ENCODE measurements around the gene FRMD7.
"Not testable (repeated sequence)": the region's sequence is repeated elsewhere in the genome, so short reads cannot be mapped to it uniquely, and the experiment has no call there.

Gene FRMD7

DNA sequence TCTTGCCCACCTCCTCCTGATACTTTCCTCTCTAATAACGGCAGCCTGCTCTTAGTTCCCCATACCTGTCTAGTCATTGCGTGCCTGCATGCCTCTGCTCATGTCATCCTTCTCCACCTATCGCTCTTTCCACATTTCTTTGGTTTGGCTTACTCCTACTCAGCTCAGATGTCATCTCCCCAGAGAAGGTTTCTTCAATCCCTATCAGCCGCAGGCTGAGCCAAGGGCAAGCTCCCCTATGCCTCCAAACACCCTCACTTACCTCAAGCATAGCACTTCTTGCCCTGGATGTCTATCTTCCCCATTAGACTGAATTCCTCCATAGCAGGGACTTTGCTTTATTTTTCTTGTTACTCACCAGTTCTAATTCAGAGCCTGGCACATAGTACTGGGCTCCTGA lies 26.6 kb downstream of the FRMD7 start:
- TF ChIP-seq, protein P1, sequence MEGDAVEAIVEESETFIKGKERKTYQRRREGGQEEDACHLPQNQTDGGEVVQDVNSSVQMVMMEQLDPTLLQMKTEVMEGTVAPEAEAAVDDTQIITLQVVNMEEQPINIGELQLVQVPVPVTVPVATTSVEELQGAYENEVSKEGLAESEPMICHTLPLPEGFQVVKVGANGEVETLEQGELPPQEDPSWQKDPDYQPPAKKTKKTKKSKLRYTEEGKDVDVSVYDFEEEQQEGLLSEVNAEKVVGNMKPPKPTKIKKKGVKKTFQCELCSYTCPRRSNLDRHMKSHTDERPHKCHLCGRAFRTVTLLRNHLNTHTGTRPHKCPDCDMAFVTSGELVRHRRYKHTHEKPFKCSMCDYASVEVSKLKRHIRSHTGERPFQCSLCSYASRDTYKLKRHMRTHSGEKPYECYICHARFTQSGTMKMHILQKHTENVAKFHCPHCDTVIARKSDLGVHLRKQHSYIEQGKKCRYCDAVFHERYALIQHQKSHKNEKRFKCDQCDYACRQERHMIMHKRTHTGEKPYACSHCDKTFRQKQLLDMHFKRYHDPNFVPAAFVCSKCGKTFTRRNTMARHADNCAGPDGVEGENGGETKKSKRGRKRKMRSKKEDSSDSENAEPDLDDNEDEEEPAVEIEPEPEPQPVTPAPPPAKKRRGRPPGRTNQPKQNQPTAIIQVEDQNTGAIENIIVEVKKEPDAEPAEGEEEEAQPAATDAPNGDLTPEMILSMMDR (conservative IDR thresholded peaks at IDR 0.05; ENCODE audit: control insufficient read depth, insufficient read depth, low read depth, low read length), result no peak
- no peak for DNase-seq (ENCODE audit: low read depth)

DNA sequence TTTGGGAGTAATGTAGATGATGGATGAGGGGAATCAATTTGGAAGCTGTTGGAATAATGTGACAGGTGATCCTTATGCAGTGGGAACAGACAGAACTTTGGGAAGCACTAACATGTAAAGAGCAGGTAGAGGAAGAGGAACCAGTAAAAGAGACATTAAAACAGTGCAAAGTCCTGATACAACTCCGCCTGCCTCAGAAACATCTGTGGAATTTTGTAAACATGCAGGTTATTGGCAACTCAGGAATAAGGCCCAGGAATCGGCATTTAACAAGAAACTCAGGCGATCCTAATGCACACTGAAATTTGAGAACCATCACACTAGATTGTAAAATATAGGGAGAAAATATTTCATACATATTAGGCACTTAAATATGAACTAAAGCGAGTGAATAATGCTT lies 29.1 kb downstream of the FRMD7 start:
- not testable (repeated sequence) for H3K4me3 ChIP-seq (ENCODE audit: control insufficient read depth, low read depth, low read length); DNase-seq (ENCODE audit: low read depth)

More for the DNA sequence above, 26.6 kb downstream of the FRMD7 start:
- no peak overlapping the region for H3K4me3 ChIP-seq (ENCODE audit: control insufficient read depth, low read depth, low read length)

DNA sequence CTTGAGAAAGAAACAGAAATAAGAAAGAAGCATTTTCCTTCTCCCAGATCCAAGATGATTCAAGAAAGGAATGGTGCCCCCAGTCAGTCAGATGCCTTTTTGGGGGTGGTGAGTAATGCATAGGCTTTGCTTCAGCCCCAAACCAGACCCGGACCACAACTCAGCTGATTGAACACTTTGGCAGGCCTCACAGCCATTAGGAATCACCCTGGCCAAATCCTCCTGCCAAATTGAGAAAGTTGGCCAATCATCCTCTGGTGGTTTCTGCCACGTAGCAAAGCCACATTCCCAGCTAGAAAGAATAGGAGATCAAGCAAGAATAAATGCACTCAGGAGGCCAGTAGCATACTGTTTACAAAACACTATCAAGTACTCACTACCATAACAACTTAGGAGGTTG lies 33.7 kb downstream of the FRMD7 start:
- H3K4me3 ChIP-seq (ENCODE audit: control insufficient read depth, low read depth, low read length), result no peak overlapping the region
- TF ChIP-seq, protein P1 (conservative IDR thresholded peaks at IDR 0.05; ENCODE audit: control insufficient read depth, insufficient read depth, low read depth, low read length), result no peak
- peak; percentile 67 for DNase-seq (ENCODE audit: low read depth)

DNA sequence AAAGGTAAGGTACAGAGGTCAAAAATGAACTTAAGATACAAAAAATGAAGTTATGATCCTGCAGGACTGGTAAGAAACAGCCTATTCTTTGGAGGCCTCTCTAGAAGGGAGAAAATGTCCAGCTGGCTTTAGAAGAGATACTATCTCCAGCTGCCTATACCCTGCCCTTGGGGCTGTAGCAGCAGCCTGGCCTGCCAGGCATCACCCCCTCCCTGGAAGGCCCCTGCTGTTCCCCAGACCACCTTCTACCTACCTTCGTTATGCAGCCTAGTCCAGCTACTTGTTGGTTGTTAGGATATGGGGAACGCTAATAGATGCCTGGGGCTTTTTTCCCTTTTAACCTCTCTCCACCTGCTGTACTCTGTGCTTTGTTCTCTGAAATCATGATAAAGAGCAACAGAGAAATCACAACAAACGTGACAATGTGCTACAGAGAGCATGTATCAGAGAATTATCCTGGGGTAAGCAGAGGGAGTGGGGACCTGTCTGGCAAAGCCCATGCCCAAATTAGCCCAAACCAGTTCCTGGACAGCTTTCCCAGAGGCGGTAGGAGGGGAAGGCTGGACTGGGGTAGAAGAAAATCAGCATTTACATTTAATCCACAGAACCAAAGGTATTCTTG lies 34.5 kb downstream of the FRMD7 start:
- TF ChIP-seq, protein P1 (conservative IDR thresholded peaks at IDR 0.05; ENCODE audit: control insufficient read depth, insufficient read depth, low read depth, low read length), result no peak
- no peak for DNase-seq (ENCODE audit: low read depth)
- no peak overlapping the region for H3K4me3 ChIP-seq (ENCODE audit: control insufficient read depth, low read depth, low read length)

DNA sequence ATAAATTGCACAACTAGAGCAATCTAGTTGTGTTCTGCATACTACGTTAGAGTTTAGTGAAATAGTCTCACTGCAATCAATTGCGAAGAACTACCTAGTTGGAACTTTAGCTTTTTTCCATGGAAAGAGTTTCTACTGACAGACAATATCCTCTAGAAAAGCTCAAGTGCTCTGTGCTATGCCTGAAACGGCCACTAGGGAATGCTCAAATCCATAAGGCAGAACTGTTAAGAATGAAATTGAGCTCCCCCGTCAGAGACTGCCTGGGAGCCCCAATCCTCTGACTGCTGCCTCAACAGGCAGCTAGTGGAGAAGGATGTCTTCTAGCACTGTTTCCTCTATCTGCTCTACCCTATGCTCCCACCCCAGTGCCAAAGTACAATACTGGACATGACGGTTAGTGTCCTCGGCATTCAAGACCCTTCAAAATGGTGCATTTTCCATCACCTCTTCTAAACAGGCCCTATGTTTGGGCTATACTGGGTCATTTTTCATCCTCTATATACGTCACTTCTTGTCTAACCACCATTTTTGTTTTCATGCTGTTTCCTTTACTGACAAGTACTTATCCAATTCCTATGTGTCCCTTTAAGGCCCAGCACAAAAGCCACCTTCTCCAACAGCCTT lies 35.3 kb downstream of the FRMD7 start:
- TF ChIP-seq, protein P1 (conservative IDR thresholded peaks at IDR 0.05; ENCODE audit: control insufficient read depth, insufficient read depth, low read depth, low read length), result peak; percentile 86
- H3K4me3 ChIP-seq (ENCODE audit: control insufficient read depth, low read depth, low read length), result no peak overlapping the region
- peak; percentile 75 for DNase-seq (ENCODE audit: low read depth)

DNA sequence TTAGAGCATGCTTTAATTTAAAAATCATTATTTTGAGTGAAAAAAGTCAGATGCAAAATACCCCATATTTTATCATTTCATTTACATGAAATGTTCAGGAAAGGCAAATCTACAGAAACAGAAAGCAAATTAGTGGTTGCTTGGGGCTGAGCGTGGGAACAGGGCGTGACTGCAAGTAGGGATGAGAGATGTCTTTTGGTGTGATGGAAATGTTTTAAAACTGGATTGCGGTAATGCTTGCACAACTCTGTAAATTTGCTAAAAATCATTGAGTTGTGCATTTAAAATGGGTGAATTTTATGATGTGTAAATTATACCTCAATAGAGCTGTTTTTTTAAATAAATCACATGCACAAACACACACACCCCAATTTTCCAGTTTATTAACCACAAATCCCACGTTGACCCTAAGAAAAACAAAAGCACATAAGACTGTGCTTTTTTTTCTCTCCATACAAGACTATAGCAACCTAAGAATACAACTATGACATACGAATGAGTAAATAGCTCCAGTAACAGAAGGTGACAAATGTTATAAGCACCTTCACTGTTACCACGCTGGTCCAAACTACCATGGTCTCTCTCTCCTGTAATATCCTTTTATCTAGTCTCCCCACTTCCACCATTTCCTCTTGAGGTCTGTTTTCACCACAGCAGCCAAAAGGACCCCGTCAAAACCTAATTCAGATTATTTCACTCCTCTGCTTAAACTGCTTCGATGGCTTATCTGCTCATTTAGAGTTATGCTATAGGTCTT lies 37.2 kb downstream of the FRMD7 start:
- no peak for DNase-seq (ENCODE audit: low read depth)
- no peak overlapping the region for H3K4me3 ChIP-seq (ENCODE audit: control insufficient read depth, low read depth, low read length)
- TF ChIP-seq, protein P1 (conservative IDR thresholded peaks at IDR 0.05; ENCODE audit: control insufficient read depth, insufficient read depth, low read depth, low read length), result no peak

DNA sequence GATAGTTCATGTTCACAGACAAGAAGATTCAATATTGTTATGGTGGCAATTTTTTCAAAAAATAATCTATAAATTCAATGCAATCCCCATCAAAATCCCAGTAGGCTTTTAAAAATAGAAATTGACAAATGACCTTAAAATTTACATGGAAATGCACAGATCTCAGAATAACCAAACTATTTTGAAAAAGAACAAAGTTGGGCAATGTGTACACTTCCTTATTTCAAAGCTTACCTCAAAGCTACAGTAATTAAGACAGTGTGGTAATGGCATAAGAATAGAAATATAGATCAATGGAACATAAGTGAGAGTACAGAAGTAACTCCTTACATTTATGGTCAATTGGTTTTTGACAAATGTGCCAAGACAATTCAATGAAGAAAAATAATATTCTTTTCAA lies 39.0 kb downstream of the FRMD7 start:
- no peak overlapping the region for H3K4me3 ChIP-seq (ENCODE audit: control insufficient read depth, low read depth, low read length)
- TF ChIP-seq, protein P1 (conservative IDR thresholded peaks at IDR 0.05; ENCODE audit: control insufficient read depth, insufficient read depth, low read depth, low read length), result no peak
- DNase-seq (ENCODE audit: low read depth), result no peak

Measured in fibroblast of mammary gland (primary cell).